Parathyroid adenoma (tissue), 2 donors: ENCODE measurements around the gene SLC5A9.
A peak's percentile ranks its signal among the peaks of the same experiment; 100 is the strongest.

Experiments
- H2AFZ ChIP-seq: fragments of 300-600 bp; sonication (generic); one replicate; pipeline ENCODE4 v1.7.0; 2017; ENCODE audit warnings: antibody characterized with exemption, mild to moderate bottlenecking
- H3K27ac ChIP-seq: fragments of 300-600 bp; sonication (generic); one replicate; pipeline ENCODE4 v1.7.0; 2017
- H3K27me3 ChIP-seq: fragments of 300-600 bp; sonication (generic); one replicate; pipeline ENCODE4 v1.7.0; 2017; ENCODE audit warnings: low read length; ENCODE audit not compliant: control insufficient read depth, insufficient read depth
- H3K36me3 ChIP-seq: fragments of 300-600 bp; sonication (generic); one replicate; pipeline ENCODE4 v1.7.0; 2017; ENCODE audit warnings: low read length; ENCODE audit not compliant: control insufficient read depth, insufficient read depth
- H3K4me1 ChIP-seq: fragments of 300-600 bp; sonication (generic); one replicate; pipeline ENCODE4 v1.7.0; 2017; ENCODE audit warnings: control low read depth
- H3K4me2 ChIP-seq: fragments of 300-600 bp; sonication (generic); one replicate; pipeline ENCODE4 v1.7.0; 2017; ENCODE audit warnings: low read length
- H3K4me3 ChIP-seq: fragments of 300-600 bp; sonication (generic); one replicate; pipeline ENCODE4 v1.7.0; 2017; ENCODE audit warnings: low read depth, low read length
- H3K79me2 ChIP-seq: fragments of 300-600 bp; sonication (generic); one replicate; pipeline ENCODE4 v1.7.0; 2017; ENCODE audit warnings: control low read depth
- H3K9ac ChIP-seq: fragments of 300-600 bp; sonication (generic); one replicate; pipeline ENCODE4 v1.7.0; 2017; ENCODE audit warnings: mild to moderate bottlenecking
- H3K9me3 ChIP-seq: fragments of 300-600 bp; sonication (generic); one replicate; pipeline ENCODE4 v1.7.0; 2017; ENCODE audit warnings: low read length; ENCODE audit not compliant: control insufficient read depth
- TF ChIP-seq, protein P1 (sequence below): fragments of 300-600 bp; sonication (generic); IDR thresholded peaks from one replicate; pipeline ENCODE4 v1.7.0; 2017; ENCODE audit warnings: antibody characterized with exemption, mild to moderate bottlenecking
- donor health status: primary hyperparathyroidism.

Gene SLC5A9

GRCh38 chr1:48233666-48234485 lies 11.4 kb downstream of the SLC5A9 start:
- H3K4me2 ChIP-seq: no peak overlapping the region
- H3K9me3 ChIP-seq: no peaks in the 10 kb centered on the region
- TF ChIP-seq, protein P1, sequence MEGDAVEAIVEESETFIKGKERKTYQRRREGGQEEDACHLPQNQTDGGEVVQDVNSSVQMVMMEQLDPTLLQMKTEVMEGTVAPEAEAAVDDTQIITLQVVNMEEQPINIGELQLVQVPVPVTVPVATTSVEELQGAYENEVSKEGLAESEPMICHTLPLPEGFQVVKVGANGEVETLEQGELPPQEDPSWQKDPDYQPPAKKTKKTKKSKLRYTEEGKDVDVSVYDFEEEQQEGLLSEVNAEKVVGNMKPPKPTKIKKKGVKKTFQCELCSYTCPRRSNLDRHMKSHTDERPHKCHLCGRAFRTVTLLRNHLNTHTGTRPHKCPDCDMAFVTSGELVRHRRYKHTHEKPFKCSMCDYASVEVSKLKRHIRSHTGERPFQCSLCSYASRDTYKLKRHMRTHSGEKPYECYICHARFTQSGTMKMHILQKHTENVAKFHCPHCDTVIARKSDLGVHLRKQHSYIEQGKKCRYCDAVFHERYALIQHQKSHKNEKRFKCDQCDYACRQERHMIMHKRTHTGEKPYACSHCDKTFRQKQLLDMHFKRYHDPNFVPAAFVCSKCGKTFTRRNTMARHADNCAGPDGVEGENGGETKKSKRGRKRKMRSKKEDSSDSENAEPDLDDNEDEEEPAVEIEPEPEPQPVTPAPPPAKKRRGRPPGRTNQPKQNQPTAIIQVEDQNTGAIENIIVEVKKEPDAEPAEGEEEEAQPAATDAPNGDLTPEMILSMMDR: no peak
- H3K27ac ChIP-seq: peak overlapping the region; percentile 67
- H3K79me2 ChIP-seq: no peaks in the 10 kb centered on the region
- H2AFZ ChIP-seq: no peak overlapping the region
- H3K4me3 ChIP-seq: no peak overlapping the region
- no peaks in the 10 kb centered on the region for H3K4me1 ChIP-seq
- no peaks in the 10 kb centered on the region for H3K36me3 ChIP-seq
- no peak overlapping the region for H3K9ac ChIP-seq
- H3K27me3 ChIP-seq: no peaks in the 10 kb centered on the region

- TF ChIP-seq, protein P1: no peak
- no peak overlapping the region for H3K27ac ChIP-seq
- H3K4me2 ChIP-seq: no peak overlapping the region
- no peaks in the 10 kb centered on the region for H3K36me3 ChIP-seq
- no peak overlapping the region for H3K4me3 ChIP-seq
- H3K79me2 ChIP-seq: no peaks in the 10 kb centered on the region
- no peak overlapping the region for H3K9ac ChIP-seq
- no peaks in the 10 kb centered on the region for H3K9me3 ChIP-seq
- no peaks in the 10 kb centered on the region for H3K4me1 ChIP-seq
- H3K27me3 ChIP-seq: no peaks in the 10 kb centered on the region
- no peak overlapping the region for H2AFZ ChIP-seq
Measured at GRCh38 chr1:48235652-48236051, 13.1 kb downstream of the SLC5A9 start.

GRCh38 chr1:48236716-48237470 lies 14.4 kb downstream of the SLC5A9 start:
- Histone ChIP-seq H3K36me3 (no peaks in the 10 kb centered on the region), H3K4me2 (no peak overlapping the region), H3K27ac (no peak overlapping the region), H3K4me1 (no peaks in the 10 kb centered on the region), H3K79me2 (no peaks in the 10 kb centered on the region), H2AFZ (no peak overlapping the region), H3K9me3 (no peaks in the 10 kb centered on the region), H3K9ac (no peak overlapping the region), H3K27me3 (no peaks in the 10 kb centered on the region), H3K4me3 (no peak overlapping the region)
- TF ChIP-seq, protein P1: peak; percentile 35

- H3K9me3 ChIP-seq: no peaks in the 10 kb centered on the region
- TF ChIP-seq, protein P1: no peak
- H3K4me2 ChIP-seq: no peak overlapping the region
- no peaks in the 10 kb centered on the region for H3K27me3 ChIP-seq
- no peak overlapping the region for H3K4me3 ChIP-seq
- H3K27ac ChIP-seq: no peak overlapping the region
- H3K36me3 ChIP-seq: no peaks in the 10 kb centered on the region
- H2AFZ ChIP-seq: no peak overlapping the region
- H3K79me2 ChIP-seq: no peaks in the 10 kb centered on the region
- no peaks in the 10 kb centered on the region for H3K4me1 ChIP-seq
- H3K9ac ChIP-seq: no peak overlapping the region
Measured at GRCh38 chr1:48242141-48242736, 19.7 kb downstream of the SLC5A9 start.
